T-cell (primary cell): ENCODE measurements around the gene COL4A1. TPM values are rescaled to one million over a fixed set of nuclear protein-coding genes. Genes with fewer than 3 reads are reported as not detected.

ENCODE experiments used
- ATAC-seq, 4 experiments: fragments of 200-7000 bp in 3 of 4; fragments of 150-1000 bp in 1 of 4; cut with Tn5 transposase; replicated peaks in 1 of 4; 1 replicate in 3 of 4; 2 replicates in 1 of 4; pipeline ENCODE4 v1.10.0; 2021; ENCODE audit warnings: moderate library complexity in 3 of 4, mild to moderate bottlenecking in 2 of 4, moderate number of reproducible peaks in 1 of 4
- CTCF ChIA-PET, 2 donors: fragments of 300-600 bp; sonication (Branson Sonifier 250); formaldehyde crosslinking; loops; one replicate each; lab custom pipeline; 2022; ENCODE audit warnings: antibody characterized with exemption in 2 of 2; lab: Charles Lee
- POLR2A ChIA-PET, 2 donors: fragments of 300-600 bp; sonication (Branson Sonifier 250); formaldehyde crosslinking; loops; one replicate each; lab custom pipeline; 2022; ENCODE audit warnings: antibody characterized with exemption in 2 of 2; lab: Charles Lee
- DNase-seq, 35 experiments: peaks; one replicate each; pipeline versions ENCODE4 v3.0.0 to v3.0.0-alpha.2; 2013 to 2023
- H3K27ac ChIP-seq: one replicate; pipeline ENCODE4 v1.5.1; 2013; ENCODE audit warnings: low read length
- H3K27me3 ChIP-seq, 2 experiments: replicated peaks in 1 of 2; 1 replicate in 1 of 2; 2 replicates in 1 of 2; pipeline versions ENCODE4 v1.6.1 to v1.7.0; 2013; ENCODE audit warnings: low read length in 1 of 2, mixed read lengths in 1 of 2; ENCODE audit not compliant: control insufficient read depth in 2 of 2, insufficient read depth in 2 of 2; ENCODE audit errors: extremely low read depth in 1 of 2
- H3K36me3 ChIP-seq, 2 donors: 1 replicate in 1 of 2; 2 replicates in 1 of 2; pipeline versions ENCODE4 v1.6.1 to v1.7.0; 2013; ENCODE audit warnings: low read length in 1 of 2; ENCODE audit not compliant: control insufficient read depth in 2 of 2, insufficient read depth in 1 of 2; ENCODE audit errors: extremely low read depth in 1 of 2
- H3K4me1 ChIP-seq, 2 experiments: 1 replicate in 1 of 2; 2 replicates in 1 of 2; pipeline versions ENCODE4 v1.6.1 to v1.7.0; 2013; ENCODE audit warnings: low read length in 2 of 2, mixed read lengths in 1 of 2; ENCODE audit not compliant: insufficient read depth in 2 of 2, control insufficient read depth in 1 of 2; ENCODE audit errors: extremely low read depth in 1 of 2
- H3K4me3 ChIP-seq, 2 donors: 1 replicate in 1 of 2; 2 replicates in 1 of 2; pipeline versions ENCODE4 v1.5.1 to v1.7.0; 2013; ENCODE audit warnings: mild to moderate bottlenecking in 2 of 2, low read length in 1 of 2, moderate library complexity in 1 of 2; ENCODE audit not compliant: control insufficient read depth in 1 of 2; ENCODE audit errors: extremely low read depth in 1 of 2
- H3K9me3 ChIP-seq: 2 replicates; pipeline ENCODE4 v1.7.0; 2013
- H3K27ac Mint-ChIP-seq, 2 donors: one replicate each; pipeline ENCODE4 v1.8.0; 2020 to 2021; ENCODE audit warnings: mild to moderate bottlenecking in 2 of 2, mixed read lengths in 2 of 2
- H3K27me3 Mint-ChIP-seq, 2 donors: one replicate each; pipeline ENCODE4 v1.8.0; 2021 to 2022; ENCODE audit warnings: mixed read lengths in 2 of 2
- H3K36me3 Mint-ChIP-seq: one replicate; pipeline ENCODE4 v1.8.0; 2021; ENCODE audit warnings: mixed read lengths
- H3K4me1 Mint-ChIP-seq, 3 donors: one replicate each; pipeline ENCODE4 v1.8.0; 2020 to 2022; ENCODE audit warnings: mixed read lengths in 3 of 3, mild to moderate bottlenecking in 1 of 3
- H3K4me3 Mint-ChIP-seq, 3 donors: one replicate each; pipeline ENCODE4 v1.8.0; 2020 to 2022; ENCODE audit warnings: mild to moderate bottlenecking in 3 of 3, mixed read lengths in 3 of 3, moderate library complexity in 3 of 3
- H3K9me3 Mint-ChIP-seq, 3 donors: one replicate each; pipeline ENCODE4 v1.8.0; 2020 to 2022; ENCODE audit warnings: mixed read lengths in 3 of 3
- WGBS: methylation state at CpG from one replicate; pipeline ENCODE4 v1.1.5; 2013; ENCODE audit warnings: missing lambda C conversion rate; ENCODE audit not compliant: insufficient coverage; 5-methylcytosine and 5-hydroxymethylcytosine counted together
- total RNA-seq, 35 experiments: library from RNA in 6 of 35; stranded (reverse) in 6 of 35; fragments of 120-200 nt in 1 of 35; gene quantifications; one replicate each; pipeline versions ENCODE4 v1.2.1 to v1.2.4 and lab custom pipeline; 2013 to 2026

COL4A1 gene
- total RNA-seq, 5 donors from 2014 or later (not counting 1 experiment from before 2014, with no cell fraction given): 0.49 to 1.3 (median 0.85) TPM; not detected in 2

DNA sequence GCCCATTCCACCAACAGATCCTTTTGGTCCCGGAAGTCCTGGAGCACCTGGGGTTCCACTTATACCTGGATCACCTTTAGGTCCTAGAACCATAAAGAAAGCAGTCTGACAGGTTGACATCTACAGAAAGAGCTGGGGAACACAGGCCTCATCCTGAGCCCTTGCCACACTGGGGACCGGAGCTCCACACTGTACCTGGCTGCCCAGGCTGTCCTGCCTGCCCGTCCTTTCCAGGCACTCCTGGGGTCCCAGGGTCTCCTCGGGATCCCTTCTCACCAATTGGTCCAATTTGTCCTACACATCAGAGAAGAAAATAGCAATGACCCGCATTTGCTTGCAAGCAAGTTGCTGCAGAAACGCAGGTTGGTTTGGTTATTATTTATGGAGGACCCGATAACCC lies 130.5 kb downstream of the COL4A1 start:
- Mint-ChIP-seq H3K27me3 (peaks cover 0 to 6% of the 10 kb centered on the region in 2 donors), H3K27ac (no peak overlapping the region), H3K9me3 (peaks cover 3 to 15% (median 5%) of the 10 kb centered on the region in 3 donors), H3K4me3 (no peak overlapping the region), H3K4me1 (no peaks in the 10 kb centered on the region), H3K36me3 (no peaks in the 10 kb centered on the region)
- ChIA-PET POLR2A (no interaction called here), CTCF (no interaction called here)
- Histone ChIP-seq H3K36me3 (no peaks in the 10 kb centered on the region), H3K4me1 (no peaks in the 10 kb centered on the region), H3K9me3 (no peaks in the 10 kb centered on the region), H3K27me3 (peaks cover 0 to 10% of the 10 kb centered on the region in 2 experiments), H3K27ac (no peak overlapping the region), H3K4me3 (no peak overlapping the region)
- WGBS: 87% methylated on average over 5 of the region's 7 CpGs
- no peak for DNase-seq
- no peak for ATAC-seq

GRCh38 chr13:110173247-110173818 lies 133.6 kb downstream of the COL4A1 start:
- DNase-seq: no peak
- POLR2A ChIA-PET: no interaction called here

GRCh38 chr13:110170882-110171281 lies 136.1 kb downstream of the COL4A1 start:
- Mint-ChIP-seq H3K36me3 (no peaks in the 10 kb centered on the region), H3K4me3 (no peak overlapping the region), H3K9me3 (peaks cover 3 to 15% (median 5%) of the 10 kb centered on the region in 3 donors), H3K27me3 (peaks cover 3 to 5% of the 10 kb centered on the region in 2 donors), H3K4me1 (no peaks in the 10 kb centered on the region), H3K27ac (no peak overlapping the region)
- H3K4me1 ChIP-seq: no peaks in the 10 kb centered on the region
- no peak overlapping the region for H3K27ac ChIP-seq
- no peak overlapping the region for H3K4me3 ChIP-seq
- H3K36me3 ChIP-seq: no peaks in the 10 kb centered on the region
- WGBS: 77% methylated on average over 9 of the region's 9 CpGs
- no peak for DNase-seq
- H3K27me3 ChIP-seq: peaks cover 0 to 12% of the 10 kb centered on the region in 2 experiments
- ATAC-seq: no peak
- H3K9me3 ChIP-seq: no peaks in the 10 kb centered on the region
- POLR2A ChIA-PET: no interaction called here
- CTCF ChIA-PET: no interaction called here

More at GRCh38 chr13:110173247-110173818, 133.6 kb downstream of the COL4A1 start:
- Mint-ChIP-seq H3K36me3 (no peaks in the 10 kb centered on the region), H3K9me3 (peaks cover 3 to 15% (median 5%) of the 10 kb centered on the region in 3 donors), H3K27ac (no peak overlapping the region), H3K4me3 (no peak overlapping the region), H3K27me3 (peaks cover 3 to 4% of the 10 kb centered on the region in 2 donors), H3K4me1 (no peaks in the 10 kb centered on the region)
- Histone ChIP-seq H3K4me1 (no peaks in the 10 kb centered on the region), H3K27ac (no peak overlapping the region), H3K27me3 (peaks cover 0 to 12% of the 10 kb centered on the region in 2 experiments), H3K9me3 (no peaks in the 10 kb centered on the region), H3K4me3 (no peak overlapping the region), H3K36me3 (no peaks in the 10 kb centered on the region)
- ATAC-seq: no peak
- CTCF ChIA-PET: no interaction called here

DNA sequence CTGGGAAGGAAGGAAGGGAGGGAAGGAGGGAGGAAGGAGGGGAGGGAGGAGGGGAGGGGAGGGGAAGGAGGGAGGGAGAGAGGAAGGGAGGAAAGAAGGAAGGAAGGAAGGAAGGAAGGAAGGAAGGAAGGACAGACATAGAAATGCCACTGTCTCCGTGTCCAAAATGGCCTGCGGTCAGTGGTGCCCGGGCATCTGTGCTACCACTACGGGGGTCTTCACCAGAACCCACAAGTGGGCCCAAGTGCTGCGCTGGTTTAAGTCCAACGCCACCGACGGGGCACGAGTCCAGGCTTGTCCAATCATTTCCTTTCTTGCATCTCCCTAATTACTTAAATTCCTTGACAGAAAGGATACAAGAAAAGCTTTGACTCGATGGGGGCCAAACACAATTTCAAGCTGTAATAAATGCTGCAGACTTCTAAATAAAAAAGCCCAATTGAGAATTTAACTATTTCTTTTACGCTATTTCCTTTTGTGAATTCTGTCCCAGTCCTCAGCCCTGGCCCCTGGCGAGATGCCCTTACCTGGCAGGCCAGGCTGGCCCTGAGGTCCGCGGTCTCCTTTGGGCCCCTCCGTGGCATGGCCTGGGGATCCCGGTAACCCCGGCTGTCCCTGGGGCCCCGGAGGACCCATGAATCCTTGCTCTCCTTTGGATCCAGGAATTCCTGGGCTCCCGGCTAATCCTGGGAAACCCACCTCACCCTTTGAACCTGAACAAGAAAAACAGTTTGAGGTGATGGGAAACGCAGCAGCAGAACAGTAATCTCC lies 136.8 kb downstream of the COL4A1 start:
- DNase-seq (no peak), ATAC-seq (no peak)
- H3K4me1 ChIP-seq: no peaks in the 10 kb centered on the region
- no peak overlapping the region for H3K4me3 ChIP-seq
- Mint-ChIP-seq H3K27me3 (peaks cover 6 to 9% of the 10 kb centered on the region in 2 donors), H3K27ac (no peak overlapping the region), H3K36me3 (no peaks in the 10 kb centered on the region), H3K4me1 (no peaks in the 10 kb centered on the region), H3K4me3 (no peak overlapping the region), H3K9me3 (peaks cover 3 to 15% (median 5%) of the 10 kb centered on the region in 3 donors)
- H3K27me3 ChIP-seq: peaks cover 0 to 12% of the 10 kb centered on the region in 2 experiments
- H3K36me3 ChIP-seq: no peaks in the 10 kb centered on the region
- no peaks in the 10 kb centered on the region for H3K9me3 ChIP-seq
- 91% methylated on average over 10 of the region's 20 CpGs for WGBS
- H3K27ac ChIP-seq: no peak overlapping the region
- ChIA-PET POLR2A (no interaction called here), CTCF (no interaction called here)

DNA sequence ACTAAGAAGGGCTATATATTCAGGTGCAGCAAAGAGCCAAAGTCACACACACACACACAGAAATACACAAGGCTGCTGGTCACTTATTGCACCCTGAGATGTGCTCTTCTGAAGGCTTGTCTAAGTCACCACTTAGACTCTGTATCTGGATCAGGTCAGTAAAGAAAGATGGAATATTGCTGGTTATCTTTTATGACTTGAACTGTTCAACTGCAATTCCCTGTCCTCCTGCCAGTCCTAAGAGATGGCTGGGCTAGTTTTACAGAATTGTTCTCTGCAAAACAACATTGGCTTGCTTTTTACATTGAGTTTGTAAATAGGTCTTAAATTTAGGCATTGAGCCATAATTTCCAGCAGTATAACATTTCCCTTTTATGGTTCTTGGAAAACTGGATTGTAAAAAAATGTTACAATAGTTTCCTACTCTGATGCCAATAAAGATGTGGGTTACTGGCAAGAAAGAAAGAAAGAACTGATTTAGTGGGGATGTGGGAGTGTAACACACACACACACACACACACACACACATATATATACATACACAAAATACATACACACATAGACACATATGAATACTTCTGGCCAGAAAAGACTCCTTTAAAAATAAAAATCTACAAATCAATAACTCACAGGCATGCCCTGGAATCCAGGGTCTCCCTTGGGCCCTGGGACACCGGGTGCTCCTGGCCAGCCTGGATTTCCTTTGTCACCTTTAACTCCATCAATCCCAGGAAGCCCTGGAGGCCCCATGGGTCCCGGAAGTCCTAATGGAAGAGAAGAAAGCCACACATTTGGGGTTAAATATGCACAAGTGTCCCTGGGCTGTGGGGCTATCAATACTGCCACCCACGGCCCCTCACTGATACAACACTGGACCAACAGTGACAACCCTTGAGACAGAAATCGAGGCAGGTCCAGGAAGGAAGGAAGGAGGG lies 137.7 kb downstream of the COL4A1 start:
- peaks cover 5 to 8% of the 10 kb centered on the region in 2 donors for H3K27me3 Mint-ChIP-seq
- ATAC-seq (no peak), DNase-seq (no peak)
- Histone ChIP-seq H3K36me3 (no peaks in the 10 kb centered on the region), H3K27me3 (peaks cover 0 to 15% of the 10 kb centered on the region in 2 experiments), H3K9me3 (no peaks in the 10 kb centered on the region), H3K27ac (no peak overlapping the region), H3K4me3 (no peak overlapping the region), H3K4me1 (no peaks in the 10 kb centered on the region)
- H3K36me3 Mint-ChIP-seq: no peaks in the 10 kb centered on the region
- POLR2A ChIA-PET: no interaction called here
- CTCF ChIA-PET: no interaction called here
- WGBS: 60% methylated on average over 1 of the region's 4 CpGs
- no peaks in the 10 kb centered on the region for H3K4me1 Mint-ChIP-seq
- no peak overlapping the region for H3K4me3 Mint-ChIP-seq
- H3K9me3 Mint-ChIP-seq: peaks cover 0 to 11% (median 5%) of the 10 kb centered on the region in 3 donors
- H3K27ac Mint-ChIP-seq: no peak overlapping the region

DNA sequence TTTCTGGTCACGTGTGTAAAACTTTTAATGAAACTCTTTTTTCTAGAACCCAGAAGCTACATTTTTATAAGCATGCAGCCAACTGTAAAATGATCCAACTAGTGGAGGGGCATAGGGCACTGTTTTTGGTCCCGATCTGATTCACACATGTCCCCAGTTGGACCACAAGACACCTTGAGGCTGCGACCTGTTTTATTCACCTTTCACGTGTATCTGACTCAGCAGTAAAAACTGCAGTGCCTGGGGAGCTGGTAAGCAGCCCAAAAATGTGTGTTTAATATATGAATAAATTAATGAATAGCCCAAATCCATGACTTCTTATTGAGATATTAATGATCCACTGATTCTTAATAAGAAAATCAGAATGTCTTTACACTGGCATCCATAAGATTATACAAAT lies 140.4 kb downstream of the COL4A1 start:
- no peak for DNase-seq
- 100% methylated on average over 1 of the region's 4 CpGs for WGBS
- Histone ChIP-seq H3K4me3 (no peak overlapping the region), H3K4me1 (no peaks in the 10 kb centered on the region), H3K27me3 (peaks cover 0 to 10% of the 10 kb centered on the region in 2 experiments), H3K36me3 (no peaks in the 10 kb centered on the region), H3K9me3 (no peaks in the 10 kb centered on the region), H3K27ac (no peak overlapping the region)
- Mint-ChIP-seq H3K9me3 (no peaks in the 10 kb centered on the region), H3K27ac (no peak overlapping the region), H3K4me3 (no peak overlapping the region), H3K27me3 (peaks cover 5 to 8% of the 10 kb centered on the region in 2 donors), H3K36me3 (no peaks in the 10 kb centered on the region), H3K4me1 (no peaks in the 10 kb centered on the region)
- ATAC-seq: no peak
- ChIA-PET CTCF (no interaction called here), POLR2A (no interaction called here)
